GM23248 (cell line): Measurements from ENCODE around the gene ACVR1B. TPM values are rescaled to one million over a fixed set of nuclear protein-coding genes. Genes with fewer than 3 reads are reported as not detected.

ENCODE experiments used
- DNase-seq: peaks from one replicate; pipeline ENCODE4 v3.0.0-alpha.2; 2015
- H2AFZ ChIP-seq: fragments of 200-600 bp; sonication (generic); 2 replicates; pipeline ENCODE4 v1.6.1; 2016; ENCODE audit warnings: antibody characterized with exemption
- H3F3A ChIP-seq: fragments of 200-600 bp; sonication (generic); 2 replicates; pipeline ENCODE4 v1.6.1; 2016; ENCODE audit warnings: mild to moderate bottlenecking, antibody characterized with exemption, mixed run types; ENCODE audit not compliant: insufficient read depth
- H3K27ac ChIP-seq: fragments of 200-600 bp; sonication (generic); 2 replicates; pipeline ENCODE4 v1.5.1; 2016; ENCODE audit warnings: mild to moderate bottlenecking
- H3K27me3 ChIP-seq: fragments of 200-600 bp; sonication (generic); replicated peaks from 2 replicates; pipeline ENCODE4 v1.6.1; 2016; ENCODE audit warnings: mild to moderate bottlenecking; ENCODE audit not compliant: insufficient read depth
- H3K36me3 ChIP-seq: fragments of 200-600 bp; sonication (generic); 2 replicates; pipeline ENCODE4 v1.6.1; 2016; ENCODE audit warnings: low read depth, mild to moderate bottlenecking
- H3K4me1 ChIP-seq: fragments of 200-600 bp; sonication (generic); 2 replicates; pipeline ENCODE4 v1.6.1; 2016; ENCODE audit warnings: mild to moderate bottlenecking; ENCODE audit not compliant: insufficient read depth
- H3K4me2 ChIP-seq: fragments of 200-600 bp; sonication (generic); one replicate; pipeline ENCODE4 v1.6.1; 2016; ENCODE audit warnings: mild to moderate bottlenecking; ENCODE audit not compliant: unreplicated experiment
- H3K4me3 ChIP-seq: fragments of 200-600 bp; sonication (generic); 2 replicates; pipeline ENCODE4 v1.5.1; 2016; ENCODE audit warnings: mild to moderate bottlenecking
- H3K79me2 ChIP-seq: fragments of 200-600 bp; sonication (generic); 2 replicates; pipeline ENCODE4 v1.6.1; 2016; ENCODE audit warnings: mild to moderate bottlenecking; ENCODE audit not compliant: insufficient read depth
- H3K9ac ChIP-seq: fragments of 200-600 bp; sonication (generic); 2 replicates; pipeline ENCODE4 v1.6.1; 2016; ENCODE audit warnings: mild to moderate bottlenecking
- H3K9me2 ChIP-seq: fragments of 200-600 bp; sonication (generic); 2 replicates; pipeline ENCODE4 v1.6.1; 2016; ENCODE audit warnings: mixed run types, mild to moderate bottlenecking, moderate library complexity; ENCODE audit not compliant: insufficient read depth
- H3K9me3 ChIP-seq: fragments of 200-600 bp; sonication (generic); one replicate; pipeline ENCODE4 v1.6.1; 2017; ENCODE audit warnings: low read depth
- H4K20me1 ChIP-seq: fragments of 200-600 bp; sonication (generic); 2 replicates; pipeline ENCODE4 v1.6.0; 2016; ENCODE audit not compliant: insufficient read depth
- EZH2 ChIP-seq: fragments of 200-600 bp; sonication (generic); IDR thresholded peaks from 2 replicates; pipeline ENCODE4 v1.6.1; 2018; ENCODE audit warnings: antibody characterized with exemption, mild to moderate bottlenecking; ENCODE audit not compliant: insufficient read depth, poor library complexity, severe bottlenecking
- EZH2phosphoT487 ChIP-seq: fragments of 200-600 bp; sonication (generic); IDR thresholded peaks from 2 replicates; pipeline ENCODE4 v1.6.1; 2018; ENCODE audit warnings: antibody characterized with exemption, moderate library complexity, mild to moderate bottlenecking, low read depth; ENCODE audit not compliant: insufficient read depth
- WGBS, 2 experiments: methylation state at CpG; one replicate each; pipeline ENCODE4 v1.1.6; 2015 to 2017; ENCODE audit warnings: low lambda C conversion rate in 2 of 2, low coverage in 1 of 2; ENCODE audit errors: missing lambda C conversion rate in 2 of 2; 5-methylcytosine and 5-hydroxymethylcytosine counted together
- in situ Hi-C: fragments of 300-500 bp; cut with MboI; formaldehyde crosslinking; loops from 2 replicates; pipeline ENCODE4 v1.15.0; 2020
- polyA plus RNA-seq: library from polyadenylated mRNA; unstranded; fragments of >200 nt; fragmentation: Nextera tagmentation; extraction: Ambion mirVana; gene quantifications from 2 replicates; pipeline ENCODE4 v1.2.1, GENCODE V29; 2016
- total RNA-seq: library from RNA; depleted of rRNA; stranded (reverse); fragments of >200 nt; shearing (Covaris generic); gene quantifications from 2 replicates; pipeline ENCODE4 v1.2.3, GENCODE V29; 2014

Gene ACVR1B
- total and polyA plus RNA-seq, 2 experiments from 2014 or later, result 2.8 to 17.0 TPM

- Histone ChIP-seq H3K27me3 (no peaks in the 10 kb centered on the region), H4K20me1 (no peaks in the 10 kb centered on the region), H3K9ac (no peak overlapping the region), H2AFZ (no peak overlapping the region), H3K9me2 (no peaks in the 10 kb centered on the region), H3K9me3 (no peaks in the 10 kb centered on the region), H3K4me3 (no peak overlapping the region), H3K36me3 (no peaks in the 10 kb centered on the region), H3K27ac (no peak overlapping the region), H3K4me2 (no peak overlapping the region), H3K79me2 (peaks cover 11% of the 10 kb centered on the region), H3K4me1 (peaks cover 21% of the 10 kb centered on the region), H3F3A (peaks cover 21% of the 10 kb centered on the region)
- WGBS, 2 experiments, result 85 to 87% methylated on average over 8 of the region's 8 CpGs
- in situ Hi-C loops, result no loop called here
- DNase-seq, result no peak
- no peak for TF ChIP-seq EZH2phosphoT487
- no peak for TF ChIP-seq EZH2
Measured at GRCh38 chr12:51947246-51947996, 4.1 kb upstream of the ACVR1B start.

- Histone ChIP-seq H3K79me2 (peaks cover 17% of the 10 kb centered on the region), H3K9ac (no peak overlapping the region), H4K20me1 (no peaks in the 10 kb centered on the region), H2AFZ (no peak overlapping the region), H3K4me1 (peaks cover 24% of the 10 kb centered on the region), H3K27me3 (no peaks in the 10 kb centered on the region), H3K9me2 (no peaks in the 10 kb centered on the region), H3K27ac (no peak overlapping the region), H3K4me3 (no peak overlapping the region), H3F3A (peaks cover 23% of the 10 kb centered on the region), H3K9me3 (no peaks in the 10 kb centered on the region), H3K4me2 (no peak overlapping the region), H3K36me3 (no peaks in the 10 kb centered on the region)
- WGBS, 2 experiments, result 78 to 89% methylated on average over 5 to 6 of the region's 6 CpGs
- no peak for DNase-seq
- no peak for TF ChIP-seq EZH2phosphoT487
- in situ Hi-C loops, result no loop called here
Measured at GRCh38 chr12:51948066-51948465, 3.4 kb upstream of the ACVR1B start.

- no peaks in the 10 kb centered on the region for H4K20me1 ChIP-seq
- TF ChIP-seq EZH2phosphoT487 (no peak), EZH2 (no peak)
- WGBS, 2 experiments, result 38 to 44% methylated on average over 6 of the region's 6 CpGs
- no peak overlapping the region for H3K9ac ChIP-seq
- DNase-seq, result peak; percentile 67
- H3K36me3 ChIP-seq, result no peaks in the 10 kb centered on the region
- 0 out of 2 replicates have a peak overlapping the region, but pooled peaks have one; percentile 11 for H3K27ac ChIP-seq
- no peaks in the 10 kb centered on the region for H3K9me3 ChIP-seq
- H3F3A ChIP-seq, result peaks cover 37% of the 10 kb centered on the region
- in situ Hi-C loops, result no loop called here
- no peak overlapping the region for H3K4me2 ChIP-seq
- H3K79me2 ChIP-seq, result peaks cover 31% of the 10 kb centered on the region
- peaks cover 38% of the 10 kb centered on the region for H3K4me1 ChIP-seq
- H3K27me3 ChIP-seq, result no peaks in the 10 kb centered on the region
- H2AFZ ChIP-seq, result no peak overlapping the region
- H3K9me2 ChIP-seq, result no peaks in the 10 kb centered on the region
- H3K4me3 ChIP-seq, result no peak overlapping the region
Measured at GRCh38 chr12:51949342-51950030, 2.0 kb upstream of the ACVR1B start.

GRCh38 chr12:51950682-51951198 lies 759 bp upstream of the ACVR1B start:
- 0 to 1% methylated on average over 5 of the region's 5 CpGs for WGBS, 2 experiments
- H4K20me1 ChIP-seq, result 0 out of 2 replicates have a peak, but pooled peaks cover 3% of the 10 kb centered on the region
- peak overlapping the region; percentile 100 for H3K4me2 ChIP-seq
- peak overlapping the region; percentile 98 for H3K4me3 ChIP-seq
- DNase-seq, result no peak
- no peaks in the 10 kb centered on the region for H3K9me3 ChIP-seq
- peak overlapping the region; percentile 85 for H3K9ac ChIP-seq
- H3K4me1 ChIP-seq, result peaks cover 48% of the 10 kb centered on the region
- in situ Hi-C loops, result no loop called here
- no peak for TF ChIP-seq EZH2phosphoT487
- no peak for TF ChIP-seq EZH2
- peaks cover 44% of the 10 kb centered on the region for H3K79me2 ChIP-seq
- peaks cover 50% of the 10 kb centered on the region for H3F3A ChIP-seq
- peak overlapping the region; percentile 39; the same call in 1 of the 2 replicates for H3K27ac ChIP-seq
- H2AFZ ChIP-seq, result peak overlapping the region; percentile 99
- no peaks in the 10 kb centered on the region for H3K27me3 ChIP-seq
- no peaks in the 10 kb centered on the region for H3K36me3 ChIP-seq
- H3K9me2 ChIP-seq, result no peaks in the 10 kb centered on the region
